ENCODE measurements around the gene ARRB1.

DNA sequence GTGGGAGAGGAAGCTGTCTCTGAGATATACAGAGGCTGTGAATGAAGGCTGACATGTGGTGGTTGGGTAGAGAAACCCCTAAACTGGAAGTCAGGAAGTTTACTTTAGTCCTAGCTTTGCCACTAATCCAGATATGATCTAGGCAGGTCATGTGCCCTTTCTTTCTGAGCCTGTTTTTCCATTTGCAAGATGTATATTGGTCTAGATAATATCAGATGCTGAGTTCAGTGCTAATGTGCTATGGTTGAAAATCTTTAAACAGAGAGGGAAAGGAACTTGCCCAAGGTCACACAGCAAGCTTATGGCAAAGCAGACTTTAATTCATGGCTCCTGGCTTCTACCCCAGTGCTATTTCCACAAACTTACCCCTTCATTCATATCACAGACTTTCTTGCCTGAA, 136.6 kb downstream of the ARRB1 start:
- TF ChIP-seq, protein P1, sequence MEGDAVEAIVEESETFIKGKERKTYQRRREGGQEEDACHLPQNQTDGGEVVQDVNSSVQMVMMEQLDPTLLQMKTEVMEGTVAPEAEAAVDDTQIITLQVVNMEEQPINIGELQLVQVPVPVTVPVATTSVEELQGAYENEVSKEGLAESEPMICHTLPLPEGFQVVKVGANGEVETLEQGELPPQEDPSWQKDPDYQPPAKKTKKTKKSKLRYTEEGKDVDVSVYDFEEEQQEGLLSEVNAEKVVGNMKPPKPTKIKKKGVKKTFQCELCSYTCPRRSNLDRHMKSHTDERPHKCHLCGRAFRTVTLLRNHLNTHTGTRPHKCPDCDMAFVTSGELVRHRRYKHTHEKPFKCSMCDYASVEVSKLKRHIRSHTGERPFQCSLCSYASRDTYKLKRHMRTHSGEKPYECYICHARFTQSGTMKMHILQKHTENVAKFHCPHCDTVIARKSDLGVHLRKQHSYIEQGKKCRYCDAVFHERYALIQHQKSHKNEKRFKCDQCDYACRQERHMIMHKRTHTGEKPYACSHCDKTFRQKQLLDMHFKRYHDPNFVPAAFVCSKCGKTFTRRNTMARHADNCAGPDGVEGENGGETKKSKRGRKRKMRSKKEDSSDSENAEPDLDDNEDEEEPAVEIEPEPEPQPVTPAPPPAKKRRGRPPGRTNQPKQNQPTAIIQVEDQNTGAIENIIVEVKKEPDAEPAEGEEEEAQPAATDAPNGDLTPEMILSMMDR (IDR thresholded peaks at IDR 0.05), result no peak
- no peak for TF ChIP-seq POLR2A (IDR thresholded peaks at IDR 0.05)
